ENCODE data around the gene RIMBP2.
A peak's percentile ranks its signal among the peaks of the same experiment; 100 is the strongest.
"Not testable (repeated sequence)": the region's sequence is repeated elsewhere in the genome, so short reads cannot be mapped to it uniquely, and the experiment has no call there.

Gene RIMBP2

GRCh38 chr12:130650131-130650530 lies 66.0 kb downstream of the RIMBP2 start:
- no peak for DNase-seq

GRCh38 chr12:130649101-130650045 lies 66.7 kb downstream of the RIMBP2 start:
- no peak for DNase-seq

- no peak for DNase-seq
These were observed 68.3 kb downstream of the RIMBP2 start for GRCh38 chr12:130647814-130648213.

GRCh38 chr12:130646716-130647370 lies 69.3 kb downstream of the RIMBP2 start:
- no peak for DNase-seq

GRCh38 chr12:130646191-130646590 lies 69.9 kb downstream of the RIMBP2 start:
- DNase-seq, result not testable (repeated sequence)

GRCh38 chr12:130645751-130646150 lies 70.3 kb downstream of the RIMBP2 start:
- no peak for DNase-seq

- no peak for DNase-seq
These were observed 71.5 kb downstream of the RIMBP2 start for GRCh38 chr12:130644566-130644965.

GRCh38 chr12:130644146-130644545 lies 72.0 kb downstream of the RIMBP2 start:
- no peak for DNase-seq

GRCh38 chr12:130642856-130643255 lies 73.2 kb downstream of the RIMBP2 start:
- no peak for DNase-seq

- no peak for DNase-seq
These were observed 74.4 kb downstream of the RIMBP2 start for GRCh38 chr12:130641533-130642184.

GRCh38 chr12:130640901-130641300 lies 75.2 kb downstream of the RIMBP2 start:
- no peak for DNase-seq

GRCh38 chr12:130640496-130640895 lies 75.6 kb downstream of the RIMBP2 start:
- no peak for DNase-seq

GRCh38 chr12:130639476-130640424 lies 76.3 kb downstream of the RIMBP2 start:
- DNase-seq, result no peak

- no peak for DNase-seq
These were observed 79.7 kb downstream of the RIMBP2 start for GRCh38 chr12:130636370-130636769.

GRCh38 chr12:130634866-130635265 lies 81.2 kb downstream of the RIMBP2 start:
- no peak for DNase-seq

- DNase-seq, result peak; percentile 90
These were observed 82.3 kb downstream of the RIMBP2 start for GRCh38 chr12:130633771-130634170.

- DNase-seq, result no peak
These were observed 83.5 kb downstream of the RIMBP2 start for GRCh38 chr12:130632642-130633041.

GRCh38 chr12:130628304-130628703 lies 87.8 kb downstream of the RIMBP2 start:
- DNase-seq, result no peak

- DNase-seq, result no peak
These were observed 88.9 kb downstream of the RIMBP2 start for GRCh38 chr12:130627175-130627574.

GRCh38 chr12:130626601-130627000 lies 89.5 kb downstream of the RIMBP2 start:
- DNase-seq, result no peak

GRCh38 chr12:130625201-130625600 lies 90.9 kb downstream of the RIMBP2 start:
- no peak for DNase-seq

GRCh38 chr12:130622803-130623202 lies 93.3 kb downstream of the RIMBP2 start:
- DNase-seq, result no peak
